Measurements from ENCODE around the gene ZBTB20. TPM values are rescaled to one million over a fixed set of nuclear protein-coding genes. Genes with fewer than 3 reads are reported as not detected.

ZBTB20 gene
- total RNA-seq, 1 donor from 2014 or later = 21.4 TPM

- Mint-ChIP-seq H3K36me3 (ENCODE audit: low read depth, unreplicated experiment) (no peaks in the 10 kb centered on the region), H3K9me3 (ENCODE audit: unreplicated experiment) (no peaks in the 10 kb centered on the region), H3K27ac (ENCODE audit: unreplicated experiment) (no peak overlapping the region), H3K4me3 (ENCODE audit: unreplicated experiment) (no peak overlapping the region), H3K27me3 (ENCODE audit: low read depth, unreplicated experiment) (no peaks in the 10 kb centered on the region), H3K4me1 (ENCODE audit: low read depth, unreplicated experiment) (no peaks in the 10 kb centered on the region)
- Histone ChIP-seq H4K20me1 (ENCODE audit: insufficient read depth, low read length) (no peaks in the 10 kb centered on the region), H3K36me3 (ENCODE audit: insufficient read depth, low read length) (no peaks in the 10 kb centered on the region), H3K9me3 (ENCODE audit: insufficient read depth, low read depth, low read length) (no peaks in the 10 kb centered on the region), H3K27ac (ENCODE audit: low read depth, low read length) (no peak overlapping the region), H3K4me1 (ENCODE audit: insufficient read depth, low read length) (no peaks in the 10 kb centered on the region), H3K4me3 (ENCODE audit: insufficient read depth, low read depth, low read length) (no peak overlapping the region), H3K27me3 (ENCODE audit: insufficient read depth, low read length) (no peaks in the 10 kb centered on the region), H3K4me2 (ENCODE audit: low read length) (no peak overlapping the region), H3K79me2 (ENCODE audit: insufficient read depth, low read length) (no peaks in the 10 kb centered on the region), H3K9ac (ENCODE audit: low read length) (no peak overlapping the region), H2AFZ (ENCODE audit: low read depth, low read length) (no peak overlapping the region)
- TF ChIP-seq EZH2 (IDR thresholded peaks at IDR 0.05; ENCODE audit: insufficient read depth, low read length) (no peak), CTCF (IDR thresholded peaks at IDR 0.05; ENCODE audit: insufficient read depth, low read depth, low read length) (no peak)
- FAIRE-seq (no peak), DNase-seq (ENCODE audit: low read depth) (peak; percentile 0)
Observed at GRCh38 chr3:114872588-114872987, 274.5 kb downstream of the ZBTB20 start.

- TF ChIP-seq CTCF (IDR thresholded peaks at IDR 0.05; ENCODE audit: insufficient read depth, low read depth, low read length) (no peak), EZH2 (IDR thresholded peaks at IDR 0.05; ENCODE audit: insufficient read depth, low read length) (no peak)
- Histone ChIP-seq H3K27me3 (ENCODE audit: insufficient read depth, low read length) (no peaks in the 10 kb centered on the region), H2AFZ (ENCODE audit: low read depth, low read length) (no peak overlapping the region), H3K79me2 (ENCODE audit: insufficient read depth, low read length) (no peaks in the 10 kb centered on the region), H3K9me3 (ENCODE audit: insufficient read depth, low read depth, low read length) (no peaks in the 10 kb centered on the region), H3K4me1 (ENCODE audit: insufficient read depth, low read length) (no peaks in the 10 kb centered on the region), H3K36me3 (ENCODE audit: insufficient read depth, low read length) (no peaks in the 10 kb centered on the region), H3K9ac (ENCODE audit: low read length) (no peak overlapping the region), H3K27ac (ENCODE audit: low read depth, low read length) (no peak overlapping the region), H3K4me3 (ENCODE audit: insufficient read depth, low read depth, low read length) (no peak overlapping the region), H3K4me2 (ENCODE audit: low read length) (no peak overlapping the region), H4K20me1 (ENCODE audit: insufficient read depth, low read length) (no peaks in the 10 kb centered on the region)
- Mint-ChIP-seq H3K4me3 (ENCODE audit: unreplicated experiment) (no peak overlapping the region), H3K9me3 (ENCODE audit: unreplicated experiment) (no peaks in the 10 kb centered on the region), H3K36me3 (ENCODE audit: low read depth, unreplicated experiment) (no peaks in the 10 kb centered on the region), H3K27me3 (ENCODE audit: low read depth, unreplicated experiment) (no peaks in the 10 kb centered on the region), H3K27ac (ENCODE audit: unreplicated experiment) (no peak overlapping the region), H3K4me1 (ENCODE audit: low read depth, unreplicated experiment) (no peaks in the 10 kb centered on the region)
- FAIRE-seq (no peak), DNase-seq (ENCODE audit: low read depth) (peak; percentile 3)
Observed at GRCh38 chr3:114872050-114872449, 275.0 kb downstream of the ZBTB20 start.

GRCh38 chr3:114867835-114868503, 279.1 kb downstream of the ZBTB20 start:
- H3K27ac ChIP-seq (ENCODE audit: low read depth, low read length) = no peak overlapping the region
- Mint-ChIP-seq H3K27ac (ENCODE audit: unreplicated experiment) (no peak overlapping the region), H3K4me1 (ENCODE audit: low read depth, unreplicated experiment) (no peaks in the 10 kb centered on the region), H3K4me3 (ENCODE audit: unreplicated experiment) (no peak overlapping the region), H3K9me3 (ENCODE audit: unreplicated experiment) (no peaks in the 10 kb centered on the region), H3K27me3 (ENCODE audit: low read depth, unreplicated experiment) (no peaks in the 10 kb centered on the region), H3K36me3 (ENCODE audit: low read depth, unreplicated experiment) (no peaks in the 10 kb centered on the region)
- no peaks in the 10 kb centered on the region for H3K4me1 ChIP-seq (ENCODE audit: insufficient read depth, low read length)
- H3K4me3 ChIP-seq (ENCODE audit: insufficient read depth, low read depth, low read length) = no peak overlapping the region
- peak; percentile 6 for DNase-seq (ENCODE audit: low read depth)
- H3K36me3 ChIP-seq (ENCODE audit: insufficient read depth, low read length) = no peaks in the 10 kb centered on the region
- no peak overlapping the region for H2AFZ ChIP-seq (ENCODE audit: low read depth, low read length)
- TF ChIP-seq EZH2 (IDR thresholded peaks at IDR 0.05; ENCODE audit: insufficient read depth, low read length) (no peak), CTCF (IDR thresholded peaks at IDR 0.05; ENCODE audit: insufficient read depth, low read depth, low read length) (no peak)
- no peak for FAIRE-seq
- H4K20me1 ChIP-seq (ENCODE audit: insufficient read depth, low read length) = no peaks in the 10 kb centered on the region
- H3K9ac ChIP-seq (ENCODE audit: low read length) = no peak overlapping the region
- H3K9me3 ChIP-seq (ENCODE audit: insufficient read depth, low read depth, low read length) = no peaks in the 10 kb centered on the region
- no peaks in the 10 kb centered on the region for H3K79me2 ChIP-seq (ENCODE audit: insufficient read depth, low read length)
- no peaks in the 10 kb centered on the region for H3K27me3 ChIP-seq (ENCODE audit: insufficient read depth, low read length)
- no peak overlapping the region for H3K4me2 ChIP-seq (ENCODE audit: low read length)
